Measurements from ENCODE around the gene GALNT5.

DNA sequence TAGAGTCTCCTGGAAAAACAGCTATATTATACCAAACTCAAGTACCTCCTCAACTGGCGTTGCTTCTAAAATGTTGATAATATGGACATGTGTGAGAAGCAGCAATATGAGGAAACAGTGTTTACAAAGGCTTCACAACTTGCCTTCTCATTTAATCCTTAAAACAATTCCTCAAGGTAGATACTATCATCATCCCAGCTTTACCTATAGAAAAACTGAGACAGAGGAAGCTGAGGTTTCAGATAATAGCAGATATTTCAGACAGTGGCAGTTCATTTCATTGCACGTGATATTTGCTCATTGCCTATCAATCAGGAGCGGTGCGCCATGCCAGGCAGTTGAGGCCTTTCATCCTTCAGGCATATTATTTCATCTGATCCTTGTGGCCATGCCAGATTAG lies 8.3 kb downstream of the GALNT5 start:
- TF ChIP-seq CTCF (IDR thresholded peaks at IDR 0.05 in 2 of 3, conservative IDR thresholded peaks at IDR 0.05 in 1 of 3; ENCODE audit: control insufficient read depth in 2 of 3, extremely low read depth in 1 of 3, insufficient read depth in 1 of 3, low read depth in 3 of 3, low read length in 3 of 3) (no peak), ZBTB4 (CRISPR knock-in tag; IDR thresholded peaks at IDR 0.05) (no peak), TCF7 (IDR thresholded peaks at IDR 0.05; ENCODE audit: borderline replicate concordance) (no peak), POLR2A (IDR thresholded peaks at IDR 0.05; ENCODE audit: low read depth, low read length) (no peak), ETV6 (conservative IDR thresholded peaks at IDR 0.05 in 1 of 2, IDR thresholded peaks at IDR 0.05 in 1 of 2; ENCODE audit: borderline replicate concordance in 1 of 2, low read depth in 1 of 2) (no peak), MLLT1 (IDR thresholded peaks at IDR 0.05) (no peak), RAD21 (IDR thresholded peaks at IDR 0.05; ENCODE audit: insufficient read depth, low read depth, low read length) (no peak), ZNF384 (IDR thresholded peaks at IDR 0.05; ENCODE audit: borderline replicate concordance, low read depth, low read length) (no peak), BRCA1 (IDR thresholded peaks at IDR 0.05; ENCODE audit: low read depth, low read length) (no peak)
- TF ChIP-seq, protein P1, sequence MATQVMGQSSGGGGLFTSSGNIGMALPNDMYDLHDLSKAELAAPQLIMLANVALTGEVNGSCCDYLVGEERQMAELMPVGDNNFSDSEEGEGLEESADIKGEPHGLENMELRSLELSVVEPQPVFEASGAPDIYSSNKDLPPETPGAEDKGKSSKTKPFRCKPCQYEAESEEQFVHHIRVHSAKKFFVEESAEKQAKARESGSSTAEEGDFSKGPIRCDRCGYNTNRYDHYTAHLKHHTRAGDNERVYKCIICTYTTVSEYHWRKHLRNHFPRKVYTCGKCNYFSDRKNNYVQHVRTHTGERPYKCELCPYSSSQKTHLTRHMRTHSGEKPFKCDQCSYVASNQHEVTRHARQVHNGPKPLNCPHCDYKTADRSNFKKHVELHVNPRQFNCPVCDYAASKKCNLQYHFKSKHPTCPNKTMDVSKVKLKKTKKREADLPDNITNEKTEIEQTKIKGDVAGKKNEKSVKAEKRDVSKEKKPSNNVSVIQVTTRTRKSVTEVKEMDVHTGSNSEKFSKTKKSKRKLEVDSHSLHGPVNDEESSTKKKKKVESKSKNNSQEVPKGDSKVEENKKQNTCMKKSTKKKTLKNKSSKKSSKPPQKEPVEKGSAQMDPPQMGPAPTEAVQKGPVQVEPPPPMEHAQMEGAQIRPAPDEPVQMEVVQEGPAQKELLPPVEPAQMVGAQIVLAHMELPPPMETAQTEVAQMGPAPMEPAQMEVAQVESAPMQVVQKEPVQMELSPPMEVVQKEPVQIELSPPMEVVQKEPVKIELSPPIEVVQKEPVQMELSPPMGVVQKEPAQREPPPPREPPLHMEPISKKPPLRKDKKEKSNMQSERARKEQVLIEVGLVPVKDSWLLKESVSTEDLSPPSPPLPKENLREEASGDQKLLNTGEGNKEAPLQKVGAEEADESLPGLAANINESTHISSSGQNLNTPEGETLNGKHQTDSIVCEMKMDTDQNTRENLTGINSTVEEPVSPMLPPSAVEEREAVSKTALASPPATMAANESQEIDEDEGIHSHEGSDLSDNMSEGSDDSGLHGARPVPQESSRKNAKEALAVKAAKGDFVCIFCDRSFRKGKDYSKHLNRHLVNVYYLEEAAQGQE (IDR thresholded peaks at IDR 0.05; ENCODE audit: low read depth, low read length): no peak

Data from GM12878 (cell line).